Neuronal stem cell (in vitro differentiated cells): ENCODE results near the gene CDH10. TPM values are rescaled to one million over a fixed set of nuclear protein-coding genes. Genes with fewer than 3 reads are reported as not detected.

Experiments used
- small RNA-seq: library from polyadenylated mRNA; stranded (forward); fragments of <200 nt; extraction: miRNeasy Mini kit (QIAGEN cat#:217004); gene quantifications from one replicate; pipeline ENCODE3, GENCODE V24; 2013; ENCODE audit not compliant: insufficient read depth

The CDH10 gene

Small RNAs within 50 kb of the gene (small RNA-seq; reads per million reads assigned to genes)
- not detected for gene AC091885.1
- not detected for gene RF00017
